ENCODE measurements around the gene SYNE1.

The SYNE1 gene

GRCh38 chr6:152609125-152609670, 28.0 kb downstream of the SYNE1 start:
- DNase-seq: no peak

- DNase-seq: no peak
These were observed 31.2 kb downstream of the SYNE1 start for GRCh38 chr6:152605941-152606340.

- no peak for DNase-seq
These were observed 31.8 kb downstream of the SYNE1 start for GRCh38 chr6:152605342-152605741.

GRCh38 chr6:152603911-152604310, 33.3 kb downstream of the SYNE1 start:
- no peak for DNase-seq

GRCh38 chr6:152600022-152600421, 37.1 kb downstream of the SYNE1 start:
- DNase-seq: no peak

- no peak for DNase-seq
These were observed 38.1 kb downstream of the SYNE1 start for GRCh38 chr6:152598901-152599537.

GRCh38 chr6:152598421-152598820, 38.7 kb downstream of the SYNE1 start:
- DNase-seq: no peak

- no peak for DNase-seq
These were observed 40.4 kb downstream of the SYNE1 start for GRCh38 chr6:152596726-152597125.

GRCh38 chr6:152595499-152595898, 41.7 kb downstream of the SYNE1 start:
- peak; percentile 30 for DNase-seq

- DNase-seq: no peak
These were observed 42.5 kb downstream of the SYNE1 start for GRCh38 chr6:152594701-152595100.

- no peak for DNase-seq
These were observed 48.7 kb downstream of the SYNE1 start for GRCh38 chr6:152588456-152588855.

GRCh38 chr6:152587473-152587872, 49.7 kb downstream of the SYNE1 start:
- no peak for DNase-seq

GRCh38 chr6:152585236-152585635, 51.9 kb downstream of the SYNE1 start:
- DNase-seq: no peak

GRCh38 chr6:152583888-152584287, 53.3 kb downstream of the SYNE1 start:
- DNase-seq: no peak

GRCh38 chr6:152576525-152576924, 60.6 kb downstream of the SYNE1 start:
- no peak for DNase-seq

- DNase-seq: no peak
These were observed 61.5 kb downstream of the SYNE1 start for GRCh38 chr6:152575621-152576150.

- no peak for DNase-seq
These were observed 62.0 kb downstream of the SYNE1 start for GRCh38 chr6:152575161-152575560.

- DNase-seq: no peak
These were observed 63.4 kb downstream of the SYNE1 start for GRCh38 chr6:152573762-152574161.

GRCh38 chr6:152572338-152573088, 64.6 kb downstream of the SYNE1 start:
- DNase-seq: no peak

- no peak for DNase-seq
These were observed 65.2 kb downstream of the SYNE1 start for GRCh38 chr6:152571943-152572337.

- no peak for DNase-seq
These were observed 66.1 kb downstream of the SYNE1 start for GRCh38 chr6:152571089-152571488.

GRCh38 chr6:152566103-152566875, 70.9 kb downstream of the SYNE1 start:
- DNase-seq: no peak

GRCh38 chr6:152563177-152563576, 74.0 kb downstream of the SYNE1 start:
- no peak for DNase-seq
